ENCODE data around the gene POFUT2.

GRCh38 chr21:45301521-45302081 lies 13.9 kb upstream of the POFUT2 start:
- no peak for TF ChIP-seq CTCF (IDR thresholded peaks at IDR 0.05 in 4 of 5, conservative IDR thresholded peaks at IDR 0.05 in 1 of 5)
- TF ChIP-seq POLR2A (IDR thresholded peaks at IDR 0.05) = no peak

Data from gastrocnemius medialis (tissue), 4 donors.